Type B pancreatic cell (in vitro differentiated cells): Measurements from ENCODE around the gene CX3CL1. TPM values are rescaled to one million over a fixed set of nuclear protein-coding genes. Genes with fewer than 3 reads are reported as not detected.

ENCODE experiments used
- DNase-seq: peaks from one replicate; pipeline ENCODE4 v3.0.0; 2021; ENCODE audit warnings: mixed read lengths; ENCODE audit not compliant: unreplicated experiment; ENCODE audit errors: extremely low spot score
- H3K27ac Mint-ChIP-seq: 2 replicates; pipeline ENCODE4 v1.8.0; 2021; ENCODE audit warnings: mild to moderate bottlenecking, mixed read lengths
- H3K27me3 Mint-ChIP-seq: 2 replicates; pipeline ENCODE4 v1.8.0; 2021; ENCODE audit warnings: mixed read lengths
- H3K36me3 Mint-ChIP-seq: 2 replicates; pipeline ENCODE4 v1.8.0; 2021; ENCODE audit warnings: mixed read lengths
- H3K4me1 Mint-ChIP-seq: one replicate; pipeline ENCODE4 v1.8.0; 2021; ENCODE audit warnings: mixed read lengths; ENCODE audit not compliant: unreplicated experiment
- H3K4me3 Mint-ChIP-seq: 2 replicates; pipeline ENCODE4 v1.8.0; 2021; ENCODE audit warnings: mild to moderate bottlenecking, mixed read lengths
- H3K9me3 Mint-ChIP-seq: 2 replicates; pipeline ENCODE4 v1.8.0; 2021; ENCODE audit warnings: mixed read lengths
- CTCF ChIP-seq: fragments of 200-600 bp; sonication (generic); conservative IDR thresholded peaks from 2 replicates; pipeline ENCODE4 v1.5.0; 2021; ENCODE audit warnings: antibody characterized with exemption, mild to moderate bottlenecking
- total RNA-seq: library from RNA; stranded (reverse); gene quantifications from 2 replicates; pipeline ENCODE4 v1.2.1, GENCODE V29; 2021; ENCODE audit warnings: low replicate concordance

CX3CL1 gene
- total RNA-seq, 1 donor from 2014 or later, result 17.8 TPM

- peaks cover 13% of the 10 kb centered on the region for H3K36me3 Mint-ChIP-seq
- TF ChIP-seq CTCF, result no peak
Observed at GRCh38 chr16:57424583-57424982, 52.3 kb downstream of the CX3CL1 start.

DNA sequence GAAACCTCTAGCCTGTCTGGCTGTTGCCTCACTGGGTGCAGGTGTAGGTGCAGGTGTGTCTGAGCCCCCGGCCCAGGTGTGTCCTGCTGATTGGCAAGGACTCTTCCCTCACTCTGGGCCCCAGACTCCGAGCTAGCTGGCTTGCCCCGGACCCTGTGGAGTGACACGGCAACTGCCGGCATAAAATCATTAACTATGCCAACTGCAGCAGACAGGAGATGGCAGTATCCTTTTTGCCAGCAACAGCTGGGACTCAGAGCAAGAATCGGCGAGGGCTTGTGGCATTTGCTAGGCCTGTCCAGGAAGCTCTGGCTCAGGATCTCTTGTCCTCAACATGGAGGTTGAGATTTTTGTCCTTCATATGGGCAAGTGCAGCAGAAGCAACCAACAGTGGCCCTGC lies 54.1 kb downstream of the CX3CL1 start:
- no peak overlapping the region for H3K4me3 Mint-ChIP-seq
- H3K4me1 Mint-ChIP-seq, result peaks cover 7% of the 10 kb centered on the region
- peaks cover 23% of the 10 kb centered on the region for H3K36me3 Mint-ChIP-seq
- H3K27ac Mint-ChIP-seq, result no peak overlapping the region
- no peaks in the 10 kb centered on the region for H3K9me3 Mint-ChIP-seq
- no peaks in the 10 kb centered on the region for H3K27me3 Mint-ChIP-seq
- no peak for DNase-seq
- TF ChIP-seq CTCF, result no peak

More at GRCh38 chr16:57424583-57424982, 52.3 kb downstream of the CX3CL1 start:
- no peaks in the 10 kb centered on the region for H3K27me3 Mint-ChIP-seq
- DNase-seq, result no peak
- H3K4me1 Mint-ChIP-seq, result peaks cover 9% of the 10 kb centered on the region
- H3K4me3 Mint-ChIP-seq, result no peak overlapping the region
- no peak overlapping the region for H3K27ac Mint-ChIP-seq
- H3K9me3 Mint-ChIP-seq, result no peaks in the 10 kb centered on the region

DNA sequence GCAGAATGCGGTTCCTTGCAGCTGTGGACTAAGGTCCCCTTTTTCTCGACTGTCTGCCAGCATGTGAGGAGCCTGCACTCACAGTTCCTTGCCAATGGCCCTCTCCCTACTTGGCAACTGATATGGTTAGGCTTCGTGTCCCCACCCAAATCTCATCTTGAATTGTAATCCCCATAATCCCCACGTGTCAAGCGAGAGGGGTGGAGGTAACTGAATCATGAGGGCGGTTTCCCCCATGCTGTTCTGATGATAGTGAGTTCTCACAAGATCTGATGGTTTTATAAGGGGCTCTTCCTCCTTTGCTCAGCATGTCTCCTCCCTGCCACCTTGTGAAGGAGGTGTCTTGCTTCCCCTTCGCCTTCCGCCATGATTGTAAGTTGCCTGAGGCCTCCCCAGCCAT lies 55.0 kb downstream of the CX3CL1 start:
- peaks cover 4% of the 10 kb centered on the region for H3K4me1 Mint-ChIP-seq
- H3K4me3 Mint-ChIP-seq, result no peak overlapping the region
- H3K27me3 Mint-ChIP-seq, result no peaks in the 10 kb centered on the region
- no peaks in the 10 kb centered on the region for H3K9me3 Mint-ChIP-seq
- DNase-seq, result no peak
- peaks cover 26% of the 10 kb centered on the region for H3K36me3 Mint-ChIP-seq
- no peak overlapping the region for H3K27ac Mint-ChIP-seq
- TF ChIP-seq CTCF, result no peak

GRCh38 chr16:57427824-57428223 lies 55.5 kb downstream of the CX3CL1 start:
- no peak for TF ChIP-seq CTCF
- no peak for DNase-seq
- Mint-ChIP-seq H3K36me3 (peaks cover 26% of the 10 kb centered on the region), H3K9me3 (no peaks in the 10 kb centered on the region), H3K27ac (no peak overlapping the region), H3K4me3 (no peak overlapping the region), H3K27me3 (no peaks in the 10 kb centered on the region), H3K4me1 (no peaks in the 10 kb centered on the region)

DNA sequence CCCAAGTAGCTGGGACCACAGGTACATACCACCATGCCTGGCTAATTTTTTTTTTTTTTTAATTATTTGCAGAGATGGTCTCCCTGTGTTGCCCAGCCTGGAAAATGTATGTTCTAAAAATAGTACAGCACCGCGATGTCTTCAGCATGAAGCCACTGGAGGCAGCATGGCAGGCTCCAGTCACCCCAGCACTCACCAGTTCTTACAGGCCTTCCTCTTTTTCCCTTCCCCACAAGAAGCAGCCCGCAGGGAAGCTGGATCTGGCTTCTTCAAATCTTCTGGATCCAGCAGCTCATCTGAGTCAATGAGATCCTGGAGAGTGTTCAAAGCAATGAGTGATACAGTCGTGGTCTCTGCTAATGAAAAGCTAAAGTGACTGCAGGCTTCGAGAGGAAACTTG lies 58.7 kb downstream of the CX3CL1 start:
- Mint-ChIP-seq H3K27ac (no peak overlapping the region), H3K36me3 (peaks cover 31% of the 10 kb centered on the region), H3K9me3 (no peaks in the 10 kb centered on the region), H3K4me1 (no peaks in the 10 kb centered on the region), H3K4me3 (no peak overlapping the region), H3K27me3 (no peaks in the 10 kb centered on the region)
- no peak for TF ChIP-seq CTCF
- no peak for DNase-seq

GRCh38 chr16:57432505-57432904 lies 60.2 kb downstream of the CX3CL1 start:
- no peak overlapping the region for H3K27ac Mint-ChIP-seq
- TF ChIP-seq CTCF, result no peak
- no peaks in the 10 kb centered on the region for H3K9me3 Mint-ChIP-seq
- H3K4me1 Mint-ChIP-seq, result no peaks in the 10 kb centered on the region
- no peak overlapping the region for H3K4me3 Mint-ChIP-seq
- no peaks in the 10 kb centered on the region for H3K27me3 Mint-ChIP-seq
- DNase-seq, result no peak
- peaks cover 31% of the 10 kb centered on the region for H3K36me3 Mint-ChIP-seq
